CD14-positive monocyte (primary cell): Measurements from ENCODE around the gene TMOD4. TPM values are rescaled to one million over a fixed set of nuclear protein-coding genes. Genes with fewer than 3 reads are reported as not detected.

Source experiments
- DNase-seq, 3 donors: peaks; one replicate each; pipeline ENCODE4 v3.0.0-alpha.2; 2011 to 2022
- H2AFZ ChIP-seq: 2 replicates; pipeline ENCODE4 v1.6.0; 2012; ENCODE audit warnings: mild to moderate bottlenecking, low read depth, low read length, inconsistent platforms; ENCODE audit not compliant: insufficient read depth, poor library complexity, severe bottlenecking
- H3K27ac ChIP-seq, 2 donors: 1 replicate in 1 of 2; 2 replicates in 1 of 2; pipeline ENCODE4 v1.5.1; 2012 to 2013; ENCODE audit warnings: low read length in 2 of 2, control low read depth in 1 of 2, inconsistent platforms in 1 of 2, low read depth in 1 of 2, mild to moderate bottlenecking in 1 of 2
- H3K27me3 ChIP-seq, 2 donors: one replicate each; pipeline versions ENCODE4 v1.6.0 to v1.6.1; 2011 to 2013; ENCODE audit warnings: low read length in 2 of 2; ENCODE audit not compliant: control insufficient read depth in 2 of 2, insufficient read depth in 2 of 2
- H3K36me3 ChIP-seq, 2 donors: replicated peaks in 1 of 2; 1 replicate in 1 of 2; 2 replicates in 1 of 2; pipeline versions ENCODE4 v1.5.1 to v1.6.1; 2012 to 2013; ENCODE audit warnings: low read length in 2 of 2, control low read depth in 1 of 2, inconsistent platforms in 1 of 2, mild to moderate bottlenecking in 1 of 2; ENCODE audit not compliant: insufficient read depth in 2 of 2, control insufficient read depth in 1 of 2
- H3K4me1 ChIP-seq, 2 donors: 1 replicate in 1 of 2; 2 replicates in 1 of 2; pipeline versions ENCODE4 v1.5.1 to v1.6.1; 2012 to 2013; ENCODE audit warnings: low read length in 2 of 2, control low read depth in 1 of 2, inconsistent platforms in 1 of 2, mild to moderate bottlenecking in 1 of 2, moderate library complexity in 1 of 2; ENCODE audit not compliant: insufficient read depth in 2 of 2, control insufficient read depth in 1 of 2
- H3K4me2 ChIP-seq: replicated peaks from 2 replicates; pipeline ENCODE3; 2012; ENCODE audit warnings: low read length, moderate library complexity, mild to moderate bottlenecking; ENCODE audit not compliant: poor library complexity, severe bottlenecking; ENCODE audit errors: extremely low read depth
- H3K4me3 ChIP-seq, 3 experiments: fragments of 200-600 bp in 1 of 3; sonication (generic) in 1 of 3; replicated peaks in 1 of 3; 1 replicate in 2 of 3; 2 replicates in 1 of 3; pipeline ENCODE4 v1.5.1; 2011 to 2013; ENCODE audit warnings: low read length in 3 of 3, mild to moderate bottlenecking in 3 of 3, control low read depth in 2 of 3, low read depth in 2 of 3, inconsistent platforms in 1 of 3, moderate library complexity in 1 of 3
- H3K79me2 ChIP-seq: 2 replicates; pipeline ENCODE4 v1.6.0; 2012; ENCODE audit warnings: mild to moderate bottlenecking, control low read depth, inconsistent platforms, low read length, moderate library complexity; ENCODE audit not compliant: insufficient read depth
- H3K9ac ChIP-seq: 2 replicates; pipeline ENCODE4 v1.6.0; 2017; ENCODE audit warnings: low read length, mild to moderate bottlenecking; ENCODE audit not compliant: insufficient read depth, poor library complexity, severe bottlenecking
- H3K9me3 ChIP-seq, 2 donors: replicated peaks in 1 of 2; 1 replicate in 1 of 2; 2 replicates in 1 of 2; pipeline versions ENCODE4 v1.5.1 to v1.6.1; 2012 to 2013; ENCODE audit warnings: low read length in 2 of 2, control low read depth in 1 of 2; ENCODE audit not compliant: control insufficient read depth in 1 of 2, insufficient read depth in 1 of 2
- H4K20me1 ChIP-seq: 2 replicates; pipeline ENCODE4 v1.6.0; 2012; ENCODE audit warnings: mild to moderate bottlenecking, low read length, control low read depth, moderate library complexity; ENCODE audit not compliant: insufficient read depth
- H3K27ac Mint-ChIP-seq, 7 donors: one replicate each; pipeline ENCODE4 v1.8.0; 2020; ENCODE audit warnings: mild to moderate bottlenecking in 7 of 7, mixed read lengths in 7 of 7, moderate library complexity in 6 of 7, inconsistent platforms in 2 of 7
- H3K27me3 Mint-ChIP-seq, 3 donors: one replicate each; pipeline ENCODE4 v1.8.0; 2021 to 2022; ENCODE audit warnings: low read depth in 3 of 3, mild to moderate bottlenecking in 3 of 3, mixed read lengths in 3 of 3, moderate library complexity in 3 of 3, inconsistent platforms in 1 of 3
- H3K36me3 Mint-ChIP-seq, 2 donors: one replicate each; pipeline ENCODE4 v1.8.0; 2020; ENCODE audit warnings: mixed read lengths in 2 of 2, inconsistent platforms in 1 of 2, mild to moderate bottlenecking in 1 of 2
- H3K4me1 Mint-ChIP-seq: one replicate; pipeline ENCODE4 v1.8.0; 2020; ENCODE audit warnings: mild to moderate bottlenecking, mixed read lengths
- H3K4me3 Mint-ChIP-seq, 2 donors: one replicate each; pipeline ENCODE4 v1.8.0; 2020; ENCODE audit warnings: mild to moderate bottlenecking in 2 of 2, mixed read lengths in 2 of 2, moderate library complexity in 1 of 2
- H3K9me3 Mint-ChIP-seq, 7 donors: one replicate each; pipeline ENCODE4 v1.8.0; 2020 to 2022; ENCODE audit warnings: mixed read lengths in 7 of 7, mild to moderate bottlenecking in 6 of 7, moderate library complexity in 6 of 7, inconsistent platforms in 2 of 7
- CTCF ChIP-seq: fragments of 200-600 bp; IDR thresholded peaks from one replicate; pipeline ENCODE4 v1.8.0; 2022; ENCODE audit warnings: antibody characterized with exemption, mild to moderate bottlenecking
- WGBS: methylation state at CpG from one replicate; pipeline ENCODE4 v1.1.5; 2013; ENCODE audit warnings: missing lambda C conversion rate; ENCODE audit not compliant: insufficient coverage; 5-methylcytosine and 5-hydroxymethylcytosine counted together
- intact Hi-C, 2 donors: fragments of 100-400 bp; cut with micrococcal nuclease; formaldehyde crosslinking; loops; one replicate each; pipeline versions ENCODE4 v1.15.0 to v1.15.1; 2023
- polyA plus RNA-seq, 3 donors: library from polyadenylated mRNA; depleted of rRNA in 1 of 3; unstranded in 2 of 3; stranded (reverse) in 1 of 3; fragments of 300-500 nt in 2 of 3; fragments of >200 nt in 1 of 3; fragmentation: Illumina TruSeq in 2 of 3; gene quantifications; 1 replicate in 2 of 3; 2 replicates in 1 of 3; pipeline ENCODE4 v1.2.3, GENCODE V29; 2012 to 2021

The TMOD4 gene
- polyA plus RNA-seq, 3 donors, result 2.0 TPM; not detected in 2

GRCh38 chr1:151156515-151156819 lies 19.3 kb downstream of the TMOD4 start, which contains the start of gene TNFAIP8L2:
TNFAIP8L2 (plus strand) TSS chr1:151156649; CDS start chr1:151158698, 2,049 bp downstream.
- Histone ChIP-seq H3K4me3 (peak within 1 kb of the TSS; percentile 74 to 91 (median 91)), H3K79me2 (peaks cover 49% of the 10 kb centered on the region), H3K4me2 (peak within 1 kb of the TSS; percentile 88), H3K9me3 (no peaks in the 10 kb centered on the region), H3K27me3 (no peaks in the 10 kb centered on the region), H3K4me1 (peaks cover 51 to 60% of the 10 kb centered on the region in 2 donors), H3K36me3 (peaks cover 10 to 28% of the 10 kb centered on the region in 2 donors), H4K20me1 (peaks cover 49% of the 10 kb centered on the region), H3K9ac (peak within 1 kb of the TSS; percentile 52), H2AFZ (peak within 1 kb of the TSS; percentile 62), H3K27ac (peak within 1 kb of the TSS; percentile 60 to 79)
- Mint-ChIP-seq H3K4me3 (peak within 1 kb of the TSS; percentile 98), H3K36me3 (peaks cover 22 to 30% of the 10 kb centered on the region in 2 donors), H3K4me1 (peaks cover 49% of the 10 kb centered on the region), H3K9me3 (no peaks in the 10 kb centered on the region), H3K27ac (peak within 1 kb of the TSS; percentile 90 to 96 (median 95)), H3K27me3 (peaks cover 0 to 7% (median 0%) of the 10 kb centered on the region in 3 donors)
- intact Hi-C loops, result loop anchor here in 1 of 2 donors (2.0 to 5.0 kb wide), 3 partner anchors 58 to 394 kb away; no protein-coding TSS in a partner anchor
- DNase-seq, result peak; percentile 64 to 72 (median 64)
- 0% methylated on average over 3 of the region's 4 CpGs for WGBS
- no peak for TF ChIP-seq CTCF

- DNase-seq, result no peak
- TF ChIP-seq CTCF, result no peak
- Mint-ChIP-seq H3K9me3 (peaks cover 0 to 3% (median 0%) of the 10 kb centered on the region in 7 donors), H3K4me3 (peak overlapping the region in 1 of 2 donors; percentile 43), H3K4me1 (peaks cover 24% of the 10 kb centered on the region), H3K27ac (no peak overlapping the region), H3K36me3 (peaks cover 0 to 4% of the 10 kb centered on the region in 2 donors), H3K27me3 (peaks cover 30 to 43% (median 33%) of the 10 kb centered on the region in 3 donors)
- Histone ChIP-seq H4K20me1 (no peaks in the 10 kb centered on the region), H3K9ac (no peak overlapping the region), H3K9me3 (no peaks in the 10 kb centered on the region), H2AFZ (peak overlapping the region; percentile 99), H3K4me2 (no peak overlapping the region), H3K4me3 (no peak overlapping the region), H3K27me3 (peaks cover 2 to 19% of the 10 kb centered on the region in 2 donors), H3K36me3 (no peaks in the 10 kb centered on the region), H3K27ac (no peak overlapping the region), H3K4me1 (peaks cover 13 to 23% of the 10 kb centered on the region in 2 donors), H3K79me2 (no peaks in the 10 kb centered on the region)
- intact Hi-C loops, result no loop called here
- WGBS, result no CpG with 5 or more reads among the region's 2 CpGs
Observed at GRCh38 chr1:151147665-151148064, 28.1 kb downstream of the TMOD4 start.
